Stimulated activated CD8-positive, alpha-beta memory T cell treated with anti-CD3 and anti-CD28 coated beads, Interleukin-7, amount 100 ng/mL, for 48 hours (primary cell): ENCODE data around the gene SPON1.
"Not testable (repeated sequence)": the region's sequence is repeated elsewhere in the genome, so short reads cannot be mapped to it uniquely, and the experiment has no call there.

Experiments
- DNase-seq, 2 donors: peaks; one replicate each; pipeline ENCODE4 v3.0.0-alpha.2; 2020; ENCODE audit warnings: low read depth in 1 of 2; ENCODE audit errors: extremely low read depth in 1 of 2

SPON1 gene

DNA sequence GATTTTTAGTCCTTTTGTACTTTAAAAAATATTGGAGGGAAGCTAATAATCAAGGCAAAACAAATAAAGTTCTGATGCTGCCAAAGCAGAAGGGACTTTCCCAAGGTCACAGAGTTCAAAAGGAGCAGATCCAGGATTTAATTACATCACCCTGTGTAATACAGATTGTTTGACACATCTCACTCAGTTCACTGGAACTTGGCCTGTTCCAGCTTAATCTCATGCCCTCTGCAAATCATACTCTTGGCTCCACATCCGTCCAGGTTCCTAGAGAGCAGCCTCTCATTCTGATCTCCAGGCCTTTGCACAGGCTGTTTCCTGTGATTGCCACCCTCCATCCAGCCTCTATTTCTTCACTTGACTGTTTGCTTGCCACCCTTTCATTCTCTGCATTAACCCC, 151.7 kb downstream of the SPON1 start:
- DNase-seq, result no peak

DNA sequence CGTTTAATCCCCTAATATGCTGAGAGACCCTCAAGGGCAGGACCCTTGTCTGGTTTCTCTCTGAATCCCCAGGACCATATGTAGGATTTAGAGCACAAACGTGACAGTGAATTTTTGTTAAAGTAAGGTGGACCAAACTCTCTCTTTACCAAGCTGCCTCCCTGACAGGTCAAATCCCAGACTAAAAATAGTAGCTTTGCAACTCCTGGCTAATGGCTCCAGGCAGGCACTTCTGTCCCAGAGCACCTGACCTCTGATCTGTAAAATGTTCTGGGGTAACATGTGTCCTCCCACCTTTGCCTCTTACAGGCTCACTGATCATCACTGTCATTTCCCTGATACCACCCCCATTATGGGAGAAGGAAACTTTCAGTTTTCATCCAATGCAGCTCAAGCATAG, 152.3 kb downstream of the SPON1 start:
- no peak for DNase-seq

DNA sequence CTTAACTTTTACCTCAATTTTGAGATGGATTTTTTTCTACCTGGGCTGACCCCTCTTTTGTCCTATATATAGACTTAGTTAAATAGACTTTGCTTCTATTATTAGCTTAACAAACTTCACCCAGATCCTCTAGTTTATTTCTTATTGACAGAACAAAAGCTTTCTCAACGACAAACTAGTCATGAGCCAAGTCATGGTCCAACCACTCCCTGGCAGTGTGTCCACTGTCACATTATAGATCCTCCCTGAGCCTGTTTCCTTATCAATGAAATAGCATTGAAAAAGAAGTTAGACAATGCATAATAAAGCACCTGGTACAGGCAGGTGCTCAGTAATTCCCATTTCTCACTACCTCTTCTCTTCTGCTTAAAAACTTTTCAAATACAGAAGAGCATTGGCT, 155.1 kb downstream of the SPON1 start:
- DNase-seq, result no peak

DNA sequence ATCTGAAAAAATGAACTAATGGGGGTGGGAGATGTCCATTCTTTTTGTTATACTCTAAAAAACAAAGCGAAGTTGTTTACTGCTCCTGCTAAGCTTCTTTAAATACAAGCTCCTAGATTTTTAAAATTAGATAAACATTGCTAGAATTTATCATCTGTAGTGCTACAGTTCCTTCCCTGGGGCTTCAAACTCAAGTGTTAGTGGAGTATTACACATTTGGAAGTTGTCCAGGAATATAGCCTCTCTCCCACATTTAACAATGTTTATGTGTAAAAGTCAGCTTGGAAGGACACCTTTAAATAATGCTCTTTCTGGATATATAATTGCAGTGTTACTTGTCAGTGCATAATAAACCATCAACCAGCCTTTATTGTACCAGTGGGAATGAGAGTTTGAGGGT, 155.5 kb downstream of the SPON1 start:
- DNase-seq, result no peak

DNA sequence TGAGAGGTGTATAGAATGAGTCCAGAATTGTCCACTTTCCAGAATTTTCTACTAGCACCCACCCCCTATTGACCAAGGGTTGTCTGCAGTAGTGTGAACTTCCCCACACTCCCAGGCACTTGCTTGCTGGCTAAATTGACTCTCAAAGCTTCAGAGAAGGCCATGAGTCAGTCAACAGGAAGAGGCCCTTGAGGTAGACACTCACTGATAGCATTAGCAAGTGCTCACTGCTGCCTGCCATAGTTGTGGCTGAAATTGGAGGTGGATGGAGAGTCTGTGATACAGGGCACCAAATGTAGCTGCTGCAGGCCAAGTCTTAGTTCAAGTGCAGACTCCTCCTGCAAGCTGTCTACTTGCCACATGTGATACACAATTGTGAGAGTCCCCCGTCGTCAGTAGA, 156.8 kb downstream of the SPON1 start:
- DNase-seq, result peak in 1 of 2 donors; percentile 17

DNA sequence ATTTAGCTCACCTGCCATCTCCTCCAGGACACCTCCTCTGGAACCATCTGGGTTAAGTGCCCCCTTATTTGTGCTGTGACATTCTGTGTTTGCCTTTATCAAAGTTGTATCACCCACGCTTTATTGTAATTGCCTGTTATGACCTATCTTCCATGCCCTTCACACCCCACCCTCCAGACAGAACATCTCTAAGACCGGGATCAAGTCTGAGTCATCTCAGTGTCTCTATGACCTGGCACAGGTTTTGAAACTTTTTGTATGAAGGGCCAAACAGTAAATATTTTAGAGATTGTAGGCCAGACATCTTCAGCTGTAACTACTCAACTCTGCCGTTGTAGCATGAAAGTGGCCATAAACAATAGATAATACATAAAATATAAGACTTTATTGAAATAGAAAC, 161.8 kb downstream of the SPON1 start:
- DNase-seq, result no peak

DNA sequence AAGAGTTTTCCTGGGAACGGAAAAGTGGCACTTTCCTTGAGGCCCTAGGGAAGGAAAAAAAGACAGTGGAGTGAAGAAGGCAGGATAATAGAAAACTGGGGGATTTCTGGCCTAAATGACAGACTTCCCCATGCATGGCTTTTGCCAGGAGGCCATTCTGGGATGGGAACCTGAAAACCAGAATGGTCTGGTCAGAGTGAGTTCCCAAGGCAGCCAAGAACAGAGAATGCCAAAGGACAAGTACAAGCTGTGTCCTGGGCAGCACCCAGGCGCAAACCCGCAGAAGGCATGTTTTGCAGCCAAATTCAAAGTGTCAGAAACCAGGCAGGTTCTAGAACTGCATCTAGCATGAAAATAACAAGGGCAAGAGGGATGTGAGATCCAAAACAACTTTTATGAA, 162.4 kb downstream of the SPON1 start:
- DNase-seq, result no peak

DNA sequence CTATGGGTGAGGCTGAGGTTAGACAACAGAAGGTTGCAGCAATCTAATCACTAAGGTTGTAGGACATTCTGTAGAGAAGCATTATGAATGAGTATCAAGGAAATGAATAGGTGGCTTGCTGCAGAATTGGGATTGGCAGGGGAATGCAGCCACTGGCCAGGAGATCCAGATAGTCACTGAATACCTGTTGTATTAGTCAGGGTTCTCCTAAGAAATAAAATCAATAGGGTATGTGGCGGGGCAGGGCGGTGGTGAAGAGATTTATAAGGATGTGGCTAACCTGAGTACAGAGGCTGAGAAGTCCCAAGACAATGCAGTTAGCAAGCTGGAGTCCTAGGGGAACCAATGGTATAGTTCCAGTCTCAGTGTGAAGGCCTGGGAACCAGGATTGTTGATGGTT, 163.0 kb downstream of the SPON1 start:
- no peak for DNase-seq

DNA sequence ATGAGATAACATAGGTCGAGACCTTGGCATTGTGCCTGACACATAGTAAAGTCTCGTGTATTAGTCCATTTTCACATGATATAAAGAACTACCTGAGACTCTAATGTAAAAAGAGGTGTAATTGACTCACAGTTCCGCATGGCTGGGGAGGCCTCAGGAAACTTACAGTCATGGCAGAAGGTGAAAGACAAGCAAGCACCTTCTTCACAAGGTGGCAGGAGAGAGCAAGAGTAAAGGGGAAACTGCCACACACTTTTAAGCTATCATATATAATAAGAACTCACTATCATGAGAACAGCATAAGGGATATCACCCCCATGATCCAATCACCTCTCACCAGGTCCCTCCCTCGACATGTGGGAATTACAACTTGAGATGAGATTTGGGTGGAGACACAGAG, 165.2 kb downstream of the SPON1 start:
- no peak for DNase-seq

DNA sequence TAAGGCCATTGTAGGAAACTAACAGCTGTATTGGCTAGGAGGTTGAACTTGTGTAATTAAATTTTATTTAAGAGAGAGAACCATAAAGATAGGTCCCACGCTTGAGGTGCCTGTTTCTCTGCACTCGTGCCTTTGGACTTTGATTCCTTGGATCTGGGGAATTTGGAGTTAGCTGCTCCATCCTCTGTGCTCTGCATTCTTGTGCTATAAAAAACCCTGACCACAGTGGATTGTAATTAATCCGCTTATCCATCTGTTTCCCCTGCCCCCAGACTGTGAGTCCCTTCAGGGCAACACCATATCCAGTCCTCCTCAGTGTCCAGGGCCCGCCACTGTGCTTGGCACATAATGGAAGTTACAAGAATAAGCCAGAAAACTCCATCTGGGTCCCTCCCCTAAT, 169.8 kb downstream of the SPON1 start:
- DNase-seq, result no peak

DNA sequence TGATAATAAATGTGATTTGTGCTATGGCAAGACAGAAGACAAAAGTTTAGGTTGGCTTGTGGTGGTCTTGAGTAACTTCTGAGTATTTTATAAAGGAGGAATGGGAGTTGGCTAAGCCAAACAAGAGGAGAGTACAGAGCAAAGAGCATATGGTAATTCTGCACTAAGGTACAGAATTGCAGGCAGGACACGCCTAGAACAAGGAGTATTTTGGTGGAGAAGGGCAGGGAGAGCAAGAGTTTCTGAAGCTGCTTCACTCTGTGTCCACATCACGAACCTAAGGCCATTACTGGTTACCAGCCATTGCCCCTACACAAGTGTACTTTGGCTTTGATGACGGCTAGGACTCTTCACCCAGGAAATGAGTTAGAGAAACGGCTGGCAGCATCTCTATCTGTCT, 170.9 kb downstream of the SPON1 start:
- no peak for DNase-seq

DNA sequence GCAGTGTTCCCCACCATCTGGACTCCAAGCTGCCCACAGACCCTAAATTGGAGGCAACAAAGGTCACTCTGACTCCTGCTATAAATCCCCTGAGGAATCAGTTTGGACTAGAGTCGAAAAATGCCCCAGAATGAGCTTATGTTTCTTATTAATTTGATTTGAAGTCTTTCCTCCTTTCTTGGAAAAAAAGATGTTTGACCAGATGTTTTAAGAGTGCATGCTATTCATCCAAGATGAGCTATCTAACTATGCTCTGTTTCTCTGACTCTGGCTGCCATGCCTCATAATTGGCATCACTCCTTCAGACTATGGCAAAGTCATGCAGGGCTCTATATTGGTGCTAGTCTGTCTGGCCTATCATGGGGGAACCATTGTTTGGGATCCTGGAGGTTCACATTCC, 174.0 kb downstream of the SPON1 start:
- DNase-seq, result no peak

DNA sequence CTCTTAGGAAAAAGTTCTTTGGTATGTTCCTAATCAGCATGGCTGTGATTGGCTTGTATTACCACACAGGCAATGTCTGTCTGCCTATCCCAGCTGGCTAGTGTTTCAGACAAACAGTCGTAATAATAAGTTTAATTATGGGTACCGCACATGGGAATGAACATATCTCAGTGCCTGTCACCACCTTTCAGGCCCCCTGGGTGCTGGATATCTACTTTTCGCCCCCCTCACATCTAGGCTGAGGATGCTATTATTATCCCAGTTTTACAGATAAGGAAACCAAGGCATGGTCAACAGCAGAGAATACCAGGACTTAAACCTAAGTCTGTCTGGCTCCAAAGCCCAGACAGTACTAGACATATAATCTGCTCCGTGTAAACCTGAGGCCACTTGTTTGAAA, 174.8 kb downstream of the SPON1 start:
- no peak for DNase-seq

DNA sequence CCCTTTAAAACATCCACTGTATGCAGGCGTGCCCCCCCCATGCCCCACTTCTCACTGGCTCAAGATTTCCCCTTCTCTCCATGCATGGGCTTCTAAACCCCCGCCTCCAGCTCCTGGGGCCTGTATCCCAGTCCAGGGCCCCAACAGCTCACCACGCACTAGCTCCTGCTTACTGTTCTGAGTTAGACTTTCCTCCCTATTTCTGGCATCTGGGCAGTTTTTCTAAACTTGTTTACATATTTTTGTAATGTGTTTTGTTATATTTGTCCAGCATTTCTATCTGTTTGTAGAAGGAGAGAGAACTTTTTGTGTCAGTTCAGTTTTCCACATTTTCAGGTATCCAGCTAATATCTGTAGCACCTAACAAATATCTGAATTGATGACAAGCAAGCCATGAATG, 178.5 kb downstream of the SPON1 start:
- no peak for DNase-seq

DNA sequence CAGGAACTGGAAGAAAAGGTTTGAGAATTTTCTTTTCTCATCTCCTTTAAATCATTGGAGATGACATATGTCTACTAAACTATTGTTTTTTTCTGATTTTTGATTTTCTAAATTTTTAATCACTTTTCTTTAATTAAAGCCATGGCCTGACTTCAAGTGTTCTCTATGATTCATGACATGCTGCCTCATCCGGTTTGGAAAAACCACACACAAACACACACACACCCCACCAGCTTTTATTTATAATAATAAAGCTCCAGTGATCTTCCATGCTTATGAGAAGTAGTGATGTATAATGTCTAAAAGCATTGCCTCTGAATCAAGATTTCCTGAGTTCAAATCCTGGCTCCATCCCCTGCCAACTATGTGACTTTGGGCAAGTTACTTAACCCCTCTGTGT, 179.2 kb downstream of the SPON1 start:
- no peak for DNase-seq

DNA sequence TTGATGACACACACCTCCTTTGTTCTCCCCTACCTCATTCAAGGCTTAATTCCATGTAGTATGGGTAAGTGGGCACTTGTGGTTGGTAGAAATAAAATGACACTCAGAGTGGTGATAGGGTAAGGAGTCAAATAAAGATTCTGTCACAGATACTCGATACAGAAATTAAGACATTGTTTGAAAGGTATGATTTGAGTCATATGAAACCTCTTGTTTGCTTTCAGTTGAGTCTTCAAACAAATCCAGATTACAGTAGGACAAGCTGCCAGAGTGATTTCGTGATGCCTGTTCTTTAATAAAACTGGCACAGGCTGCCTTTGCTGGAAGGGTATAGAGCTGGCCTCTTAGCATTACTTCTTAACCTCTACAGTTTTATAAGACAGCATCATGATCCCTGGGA, 182.4 kb downstream of the SPON1 start:
- DNase-seq, result no peak

DNA sequence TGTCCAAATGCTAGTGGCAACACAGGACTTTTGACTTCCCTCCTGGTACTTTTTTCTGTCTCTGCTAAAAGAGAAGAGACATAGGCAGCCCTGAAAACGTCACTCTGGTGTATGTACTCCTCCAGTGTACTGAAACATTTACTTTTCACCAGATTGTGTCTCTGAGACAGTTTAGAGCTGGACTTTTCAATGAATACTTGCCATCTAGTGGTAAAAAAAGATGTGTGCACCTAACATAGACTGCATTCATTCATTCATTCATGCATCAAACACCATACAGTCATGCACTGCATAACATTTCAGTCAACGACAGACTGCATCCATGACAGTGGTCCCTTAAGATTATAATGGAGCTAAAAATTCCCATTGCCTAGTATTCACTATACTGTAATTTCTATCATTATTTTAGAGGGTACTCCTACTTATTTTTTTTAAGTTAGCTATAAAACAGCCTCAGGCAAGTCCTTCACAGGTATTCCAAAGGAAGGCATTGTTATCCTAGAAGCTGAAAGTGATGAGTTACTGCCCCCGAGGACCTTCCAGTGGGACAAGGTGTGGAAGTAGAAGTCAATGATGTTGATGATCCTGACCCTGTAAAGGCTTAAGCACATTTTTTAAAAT, 186.2 kb downstream of the SPON1 start:
- DNase-seq, result no peak

DNA sequence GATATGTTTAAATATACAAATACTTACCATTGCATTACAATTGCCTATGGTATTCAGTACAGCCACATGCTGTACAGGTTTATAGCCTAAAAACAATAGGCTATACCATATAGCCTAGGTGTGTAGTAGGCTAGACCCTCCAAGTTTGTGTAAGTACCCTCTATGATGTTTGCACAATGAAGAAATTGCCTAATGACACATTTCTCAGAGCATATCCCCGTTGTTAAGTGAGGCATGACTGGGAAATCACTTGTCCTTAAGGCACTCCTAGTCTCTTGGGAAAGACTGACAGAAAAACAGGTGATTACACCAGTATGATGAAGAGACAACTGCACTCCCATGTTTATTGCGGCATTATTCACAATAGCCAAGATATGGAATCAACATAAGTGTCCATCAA, 187.2 kb downstream of the SPON1 start:
- no peak for DNase-seq

DNA sequence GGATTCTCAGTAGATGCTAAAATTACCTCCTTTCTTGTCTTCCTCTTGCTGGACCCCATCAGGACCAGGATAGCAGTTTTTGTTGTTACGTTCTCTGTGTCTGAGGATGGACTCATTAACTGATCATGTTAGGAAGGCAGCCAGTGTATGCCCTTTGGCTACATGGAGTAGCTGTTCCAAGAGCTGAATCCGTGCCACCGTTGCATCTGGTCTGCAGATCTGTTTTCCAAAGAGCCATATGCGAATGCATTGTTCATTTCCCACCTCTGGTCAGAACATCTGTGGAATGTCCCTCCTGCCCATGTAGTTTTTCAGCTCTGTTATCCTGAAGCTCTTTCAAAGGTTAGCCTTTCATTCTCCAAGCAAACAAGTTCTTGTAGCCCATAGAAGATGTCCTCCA, 188.4 kb downstream of the SPON1 start:
- no peak for DNase-seq

DNA sequence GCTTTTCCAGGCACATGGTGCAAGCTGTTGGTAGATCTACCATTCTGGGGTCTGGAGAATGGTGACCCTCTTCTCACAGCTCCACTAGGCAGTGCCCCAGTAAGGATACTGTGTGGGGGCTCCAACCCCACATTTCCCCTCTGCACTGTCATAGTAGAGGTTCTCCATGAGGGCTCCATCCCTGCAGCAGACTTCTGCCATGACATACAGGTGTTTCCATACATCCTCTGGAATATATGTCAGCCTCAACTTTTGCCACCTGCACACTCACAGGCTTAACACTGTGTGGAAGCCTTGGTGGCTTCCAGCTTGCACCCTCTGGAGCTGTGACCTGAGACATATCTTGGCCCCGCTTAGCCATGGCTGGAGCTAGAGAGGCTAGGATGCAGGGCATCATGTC, 191.6 kb downstream of the SPON1 start:
- not testable (repeated sequence) for DNase-seq

DNA sequence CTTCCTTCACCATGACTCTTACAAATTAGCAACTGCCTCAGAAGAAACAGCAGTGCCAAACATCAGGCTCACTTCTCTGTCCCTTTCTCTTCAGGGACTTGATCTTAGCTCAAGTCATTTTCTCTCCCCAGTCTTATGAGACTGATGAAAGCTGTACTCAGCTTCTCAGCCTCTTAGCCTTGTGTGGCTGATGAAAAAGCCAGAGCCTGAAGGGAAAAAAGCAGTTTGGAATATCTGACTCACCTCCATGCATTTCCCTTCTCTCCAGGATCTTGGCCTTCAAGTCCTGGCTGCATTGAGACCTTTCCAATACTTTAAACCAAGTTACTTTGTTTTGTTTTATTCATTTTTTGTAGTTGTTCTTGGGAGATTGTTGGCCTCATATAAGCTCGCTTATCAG, 195.9 kb downstream of the SPON1 start:
- DNase-seq, result no peak

DNA sequence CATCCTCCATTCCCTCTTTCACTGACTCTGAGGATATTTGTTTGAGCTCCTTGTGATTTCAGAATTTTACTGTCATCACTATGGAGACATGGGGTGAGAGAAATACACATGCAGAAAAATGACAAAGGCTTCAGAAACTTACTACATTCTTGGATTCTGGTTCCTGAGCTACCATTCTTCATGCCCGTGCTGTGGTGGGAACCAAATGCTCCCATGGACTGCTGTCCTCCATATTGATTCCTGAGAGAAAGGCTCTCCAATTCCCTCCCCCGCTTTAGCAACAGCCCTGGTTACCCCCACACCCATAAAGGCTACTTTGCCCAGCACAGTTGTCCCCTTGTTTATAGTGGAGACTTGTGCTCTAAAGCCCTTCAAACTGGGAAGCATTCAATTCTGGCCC, 201.1 kb downstream of the SPON1 start:
- no peak for DNase-seq

DNA sequence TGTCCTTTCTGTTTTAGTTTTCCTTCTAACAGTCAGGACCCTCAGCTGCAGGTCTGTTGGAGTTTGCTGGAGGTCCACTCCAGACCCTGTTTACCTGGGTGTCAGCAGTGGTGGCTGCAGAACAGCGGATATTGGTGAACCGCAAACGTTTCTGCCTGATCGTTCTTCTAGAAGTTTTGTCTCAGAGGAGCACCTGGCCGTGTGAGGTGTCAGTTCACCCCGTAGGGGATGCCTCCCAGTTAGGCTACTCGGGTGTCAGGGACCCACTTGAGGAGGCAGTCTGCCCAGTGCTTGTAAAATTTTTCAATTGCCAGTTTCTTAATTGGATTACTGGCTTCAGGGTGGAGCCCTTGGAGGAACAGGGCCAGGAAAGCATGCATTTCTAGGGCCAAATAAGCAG, 211.2 kb downstream of the SPON1 start:
- DNase-seq, result not testable (repeated sequence)
